ENCODE data around the gene CDK6.

GRCh38 chr7:92657391-92657790 is 179.0 kb downstream of the CDK6 start:
- TF ChIP-seq CTCF (IDR thresholded peaks at IDR 0.05; ENCODE audit: low read length): no peak
- TF ChIP-seq EZH2 (IDR thresholded peaks at IDR 0.05; ENCODE audit: borderline replicate concordance, low read length): no peak

Measured in OCI-LY1 (cell line).